Activated CD4-positive, alpha-beta T cell treated with anti-CD3 and anti-CD28 coated beads for 24 hours (primary cell): ENCODE measurements around the gene ZNF511.
"Not testable (repeated sequence)": the region's sequence is repeated elsewhere in the genome, so short reads cannot be mapped to it uniquely, and the experiment has no call there.

ENCODE experiments used
- DNase-seq, 2 donors: peaks; one replicate each; pipeline ENCODE4 v3.0.0-alpha.2; 2020; ENCODE audit warnings: low read depth in 2 of 2

Gene ZNF511

GRCh38 chr10:133314911-133315310, 6.2 kb downstream of the ZNF511 start:
- DNase-seq, result no peak

GRCh38 chr10:133315847-133316246, 7.1 kb downstream of the ZNF511 start:
- DNase-seq, result no peak

- DNase-seq, result no peak
These were observed 7.6 kb downstream of the ZNF511 start for GRCh38 chr10:133316266-133316665.

GRCh38 chr10:133316732-133317131, 8.0 kb downstream of the ZNF511 start:
- no peak for DNase-seq

GRCh38 chr10:133318494-133319127, 9.9 kb downstream of the ZNF511 start:
- peak; percentile 50 to 54 for DNase-seq

- DNase-seq, result not testable (repeated sequence)
These were observed 12.2 kb downstream of the ZNF511 start for GRCh38 chr10:133320852-133321422.

GRCh38 chr10:133322064-133322709, 13.5 kb downstream of the ZNF511 start:
- DNase-seq, result not testable (repeated sequence)

- DNase-seq, result peak; percentile 40 to 50
These were observed 15.6 kb downstream of the ZNF511 start for GRCh38 chr10:133324198-133324792.

- no peak for DNase-seq
These were observed 16.1 kb downstream of the ZNF511 start for GRCh38 chr10:133324857-133325260.

- no peak for DNase-seq
These were observed 16.9 kb downstream of the ZNF511 start for GRCh38 chr10:133325440-133326222.

GRCh38 chr10:133326223-133326551, 17.5 kb downstream of the ZNF511 start:
- no peak for DNase-seq

GRCh38 chr10:133326745-133327650, 18.3 kb downstream of the ZNF511 start:
- DNase-seq, result no peak

GRCh38 chr10:133327651-133328357, 19.1 kb downstream of the ZNF511 start:
- no peak for DNase-seq

GRCh38 chr10:133328358-133329343, 19.9 kb downstream of the ZNF511 start:
- DNase-seq, result no peak

- peak; percentile 81 to 87 for DNase-seq
These were observed 20.9 kb downstream of the ZNF511 start for GRCh38 chr10:133329491-133330202.

GRCh38 chr10:133332936-133333699, 24.4 kb downstream of the ZNF511 start:
- DNase-seq, result no peak

- no peak for DNase-seq
These were observed 26.0 kb downstream of the ZNF511 start for GRCh38 chr10:133334503-133335245.
